NCI-H446 (cell line): ENCODE data around the gene TAGAP.
A peak's percentile ranks its signal among the peaks of the same experiment; 100 is the strongest.

Source experiments
- DNase-seq, 2 experiments: peaks; one replicate each; lab custom pipeline; 2025; lab: John Stamatoyannopoulos, UW

TAGAP gene

DNA sequence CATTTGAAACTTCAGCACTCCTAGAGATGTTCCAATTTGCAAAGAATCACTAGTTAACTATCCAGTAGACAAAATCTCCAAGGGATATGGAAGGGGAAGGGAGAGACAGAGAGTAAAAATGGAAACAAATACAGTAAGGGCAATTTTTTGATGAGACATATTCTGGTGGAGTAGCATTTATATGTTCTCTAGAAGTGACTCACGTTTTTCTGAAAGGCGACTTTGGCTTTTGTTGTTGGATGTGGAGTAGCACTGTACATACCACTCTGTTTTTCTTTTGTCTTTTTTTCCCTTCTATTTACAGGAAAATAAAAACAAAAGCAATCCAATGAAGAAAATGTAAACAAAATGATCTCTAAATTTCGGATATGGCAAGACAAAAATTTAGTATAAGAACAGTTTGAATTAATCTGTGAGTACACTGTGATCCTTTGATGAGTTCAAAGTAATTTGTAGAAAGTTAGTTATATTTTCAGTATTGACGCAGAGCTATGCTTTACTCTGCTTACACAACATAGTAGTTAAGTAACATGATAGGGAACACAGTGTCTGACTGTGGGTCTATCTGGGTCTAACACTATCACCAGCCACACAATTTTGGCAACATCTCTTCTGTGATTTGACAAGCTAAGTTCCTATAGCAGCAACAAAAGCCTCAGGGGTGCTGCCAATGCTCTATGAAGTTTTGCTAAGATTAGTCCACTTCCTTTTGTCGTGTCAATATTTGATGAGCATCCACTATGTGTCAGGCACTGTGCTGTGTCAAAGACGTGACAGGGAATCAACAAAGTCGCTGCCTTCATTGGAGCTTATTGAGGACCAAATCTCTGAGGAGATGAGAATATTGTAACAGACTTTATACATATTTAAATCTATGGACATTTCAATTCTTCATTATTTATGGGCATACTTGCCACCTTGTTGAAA is 27.3 kb upstream of the TAGAP start:
- no peak for DNase-seq

- DNase-seq = no peak
Measured at GRCh38 chr6:159068904-159069578, 24.2 kb upstream of the TAGAP start.

DNA sequence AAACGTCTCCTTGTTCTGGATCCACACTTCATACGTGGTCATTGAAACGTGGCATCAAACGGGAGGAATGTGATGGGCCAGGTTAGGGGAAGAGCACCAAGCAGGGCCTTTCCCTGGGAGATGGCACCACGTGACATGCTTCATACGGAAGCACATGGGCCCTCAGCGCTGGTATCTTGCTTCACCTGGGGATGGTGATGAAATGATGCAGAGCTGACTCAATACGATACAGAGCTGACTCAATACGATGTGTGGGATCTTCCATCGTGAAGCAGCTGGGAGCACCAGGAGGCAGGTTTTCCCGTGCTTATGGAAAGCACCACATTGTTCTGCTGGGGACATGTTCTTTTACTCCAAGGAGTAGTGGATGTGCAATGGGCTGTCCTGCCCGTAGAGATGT is 22.5 kb upstream of the TAGAP start:
- no peak for DNase-seq

- no peak for DNase-seq
Measured at GRCh38 chr6:159066483-159066882, 21.7 kb upstream of the TAGAP start.

- DNase-seq = no peak
Measured at GRCh38 chr6:159065759-159066329, 21.1 kb upstream of the TAGAP start.

GRCh38 chr6:159065091-159065490 is 20.3 kb upstream of the TAGAP start:
- no peak for DNase-seq

DNA sequence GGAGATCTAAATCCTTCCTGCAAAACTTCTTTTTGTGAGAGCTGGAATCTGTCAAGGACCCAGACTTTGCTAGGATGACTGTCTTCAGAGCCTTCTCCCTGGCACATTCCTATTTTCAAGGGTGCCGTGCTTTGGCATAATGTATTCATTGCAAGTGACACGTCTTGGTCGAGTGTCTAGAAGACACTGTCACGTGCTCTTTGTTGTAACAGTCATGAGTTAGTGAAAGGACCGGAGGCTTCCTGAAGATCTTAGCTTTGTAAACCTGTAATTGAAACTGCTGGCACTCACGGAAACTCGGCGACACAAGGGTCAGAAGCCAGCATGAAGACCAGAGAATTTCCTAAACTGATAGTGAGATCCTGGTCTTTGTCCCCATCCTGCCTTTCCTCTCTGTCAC is 19.7 kb upstream of the TAGAP start:
- no peak for DNase-seq

DNA sequence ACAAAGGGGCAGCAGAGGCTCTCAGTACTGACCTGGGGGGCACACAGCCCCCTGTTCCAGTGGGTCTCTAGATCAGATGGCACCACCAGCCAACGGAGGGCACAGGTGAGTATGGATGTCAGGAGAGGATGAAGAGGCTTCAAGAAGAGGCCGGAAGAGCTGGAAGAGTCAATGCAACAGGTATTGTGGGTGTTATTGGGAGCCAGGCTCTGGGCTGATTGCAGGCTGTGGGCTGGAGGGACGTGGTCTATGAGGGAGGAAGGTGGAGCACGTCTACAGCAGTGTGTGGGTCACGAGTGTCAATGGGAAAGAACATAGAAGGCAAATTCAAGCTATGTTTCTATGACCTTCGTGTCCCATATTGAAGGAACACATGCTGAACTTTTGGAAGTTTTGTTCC is 18.8 kb upstream of the TAGAP start:
- no peak for DNase-seq

- DNase-seq = no peak
Measured at GRCh38 chr6:159062976-159063375, 18.2 kb upstream of the TAGAP start.

- no peak for DNase-seq
Measured at GRCh38 chr6:159062564-159062945, 17.8 kb upstream of the TAGAP start.

DNA sequence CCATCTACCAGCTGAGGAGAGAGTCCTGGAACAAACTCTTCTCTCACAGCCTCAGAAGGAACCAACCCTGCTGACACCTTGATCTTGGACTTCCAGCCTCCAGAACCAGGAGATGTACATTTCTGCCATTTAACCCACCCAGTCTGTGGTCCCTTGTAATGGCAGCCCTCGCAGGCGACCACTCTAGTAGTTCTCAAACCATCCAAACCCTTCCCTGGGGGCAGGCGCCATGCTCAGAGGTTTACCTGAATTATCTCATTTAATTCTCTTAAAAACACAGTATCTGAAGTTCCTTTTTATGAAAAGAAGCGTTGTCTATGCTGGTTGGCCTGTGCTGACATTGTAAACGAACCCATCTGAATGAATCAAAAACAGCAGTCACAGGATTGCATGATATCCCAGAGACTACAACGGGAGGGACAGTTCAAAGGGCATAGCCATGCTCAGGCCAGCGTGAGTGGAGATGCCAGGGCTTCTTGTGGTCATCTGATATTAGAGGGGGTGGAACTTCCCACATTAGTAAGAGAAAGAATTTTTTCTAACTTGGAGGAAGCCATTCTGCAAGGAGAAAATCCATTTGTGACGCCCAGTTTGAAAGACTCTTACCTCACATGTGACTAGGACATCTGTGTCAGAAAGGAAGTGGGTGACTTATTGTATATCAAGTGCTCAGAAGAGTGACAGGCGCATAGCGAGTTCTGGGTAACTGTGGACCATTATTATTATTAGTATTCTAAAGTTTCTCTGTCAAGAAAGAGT is 17.2 kb upstream of the TAGAP start:
- no peak for DNase-seq

DNA sequence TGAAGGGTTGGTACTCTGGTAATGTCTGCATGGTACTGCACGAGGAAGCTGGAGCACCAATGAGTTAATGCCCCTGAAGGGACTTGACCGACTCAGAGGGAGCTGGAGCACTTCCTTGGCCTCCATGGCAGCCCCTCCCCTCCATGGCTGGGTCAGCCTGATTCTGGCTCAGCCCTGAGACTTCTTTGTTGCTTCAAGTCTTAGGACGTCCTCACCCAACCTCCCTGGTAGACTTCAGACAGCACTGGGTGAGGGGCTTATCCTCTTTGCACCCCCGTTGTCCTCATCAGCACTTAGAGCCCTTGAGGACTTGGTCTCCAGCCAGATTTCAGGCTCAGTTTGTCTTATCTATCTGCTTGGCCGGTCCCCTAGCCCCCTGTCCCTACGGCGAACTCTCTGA is 16.4 kb upstream of the TAGAP start:
- DNase-seq = no peak

DNA sequence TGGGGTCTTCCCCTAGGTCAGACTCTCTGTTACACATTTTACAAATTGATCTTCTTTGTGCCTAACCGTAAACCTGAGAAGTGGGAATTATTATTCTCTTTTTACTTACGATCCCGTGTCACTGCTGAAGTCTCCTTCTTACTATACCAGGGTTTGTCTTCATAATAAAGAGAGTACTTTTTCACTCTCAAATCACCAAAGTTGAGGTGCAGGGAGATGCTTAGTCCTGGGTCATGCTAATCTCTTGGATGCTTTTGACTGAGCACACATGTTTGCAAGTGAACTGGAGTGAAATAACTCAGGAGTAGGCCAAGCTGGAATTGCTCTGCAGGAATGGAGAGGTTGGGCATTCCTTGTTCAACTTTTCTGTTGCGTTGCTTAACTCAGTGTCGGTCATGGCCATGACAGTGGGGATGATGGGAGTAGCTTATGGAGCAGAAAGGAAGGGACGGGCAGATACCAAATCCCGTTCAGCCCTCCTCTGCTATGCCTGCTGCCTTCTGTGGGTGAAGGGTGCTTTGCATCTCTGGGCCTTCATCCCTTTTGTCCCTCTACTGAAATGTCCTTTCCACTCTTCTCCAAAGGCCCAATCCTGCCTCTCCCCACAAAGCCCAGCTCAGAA is 15.2 kb upstream of the TAGAP start:
- no peak for DNase-seq

- DNase-seq = no peak
Measured at GRCh38 chr6:159059141-159059540, 14.3 kb upstream of the TAGAP start.

- DNase-seq = no peak
Measured at GRCh38 chr6:159056899-159057298, 12.1 kb upstream of the TAGAP start.

GRCh38 chr6:159056432-159056831 is 11.6 kb upstream of the TAGAP start:
- no peak for DNase-seq

GRCh38 chr6:159056003-159056402 is 11.2 kb upstream of the TAGAP start:
- DNase-seq = no peak

- no peak for DNase-seq
Measured at GRCh38 chr6:159053781-159054398, 9.1 kb upstream of the TAGAP start.

GRCh38 chr6:159052720-159053119 is 7.9 kb upstream of the TAGAP start:
- DNase-seq = no peak

GRCh38 chr6:159047891-159048685 is 3.3 kb upstream of the TAGAP start:
- peak in 1 of 2 experiments; percentile 33 for DNase-seq

DNA sequence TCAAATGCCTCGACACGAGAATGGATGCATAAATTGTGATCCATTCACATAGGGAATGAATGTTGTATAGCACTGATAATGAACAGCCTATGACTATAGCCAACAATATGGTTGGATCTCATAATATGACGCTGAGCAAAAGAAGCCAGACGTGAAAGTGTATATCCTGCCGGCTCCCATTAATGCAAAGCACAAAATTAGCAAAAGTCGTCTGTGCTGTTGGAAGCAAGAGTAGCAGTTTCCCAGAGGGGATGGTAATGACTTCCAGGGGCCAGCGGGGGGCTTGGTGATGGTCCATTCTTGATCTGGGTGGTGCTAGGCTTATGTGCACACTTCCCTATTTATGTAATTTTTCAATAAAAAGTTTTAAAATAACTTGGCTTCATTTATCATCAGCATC is 1.0 kb upstream of the TAGAP start:
- no peak for DNase-seq
